TTC549 (cell line): ENCODE results near the gene PARP16.

Experiments
- FAIRE-seq: peaks from 2 replicates; lab custom pipeline; 2012; peaks lifted over from hg19 to GRCh38; lab: Jason Lieb, UNC

The PARP16 gene, protein sequence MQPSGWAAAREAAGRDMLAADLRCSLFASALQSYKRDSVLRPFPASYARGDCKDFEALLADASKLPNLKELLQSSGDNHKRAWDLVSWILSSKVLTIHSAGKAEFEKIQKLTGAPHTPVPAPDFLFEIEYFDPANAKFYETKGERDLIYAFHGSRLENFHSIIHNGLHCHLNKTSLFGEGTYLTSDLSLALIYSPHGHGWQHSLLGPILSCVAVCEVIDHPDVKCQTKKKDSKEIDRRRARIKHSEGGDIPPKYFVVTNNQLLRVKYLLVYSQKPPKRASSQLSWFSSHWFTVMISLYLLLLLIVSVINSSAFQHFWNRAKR

GRCh38 chr15:65286704-65287519 is at the start of gene PARP16:
Gene PARP16 (minus strand): TSS chr15:65286883. CDS start chr15:65286426, 457 bp downstream.
- FAIRE-seq: no peak

- FAIRE-seq: no peak
Observed at GRCh38 chr15:65335278-65336055, 48.8 kb upstream of the PARP16 start.

DNA sequence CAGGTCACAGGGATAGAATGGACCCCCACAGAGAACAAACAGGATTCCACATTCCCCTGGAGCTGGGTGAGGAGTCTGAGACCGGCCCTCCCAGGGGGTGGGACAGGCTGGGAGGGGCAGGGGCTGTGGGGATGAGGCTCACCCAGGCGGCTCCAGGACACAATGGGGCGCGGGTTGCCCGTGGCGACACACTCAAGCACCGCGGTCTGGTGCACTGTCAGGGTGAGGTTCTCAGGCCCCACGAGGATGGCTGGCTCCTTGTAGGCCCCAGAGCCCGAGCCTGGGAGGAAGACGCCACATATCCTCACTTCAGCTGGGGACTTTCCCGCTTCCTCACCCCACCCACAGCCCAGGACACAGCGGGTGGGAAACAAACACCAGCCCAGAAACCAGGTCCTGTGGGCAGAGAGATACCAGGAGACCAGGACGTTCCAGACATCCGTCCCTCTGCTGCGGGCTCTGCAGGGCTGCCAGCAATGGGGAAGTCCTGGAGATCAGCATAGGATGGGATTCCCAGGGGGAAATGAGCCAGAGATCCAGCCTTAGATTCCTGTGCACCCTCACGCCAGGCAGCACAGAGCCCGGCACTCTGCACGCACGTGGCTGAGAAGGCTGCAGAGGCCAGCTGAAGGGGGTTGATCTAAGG is 48.0 kb upstream of the PARP16 start:
- no peak for FAIRE-seq

- no peak for FAIRE-seq
Observed at GRCh38 chr15:65333856-65334255, 47.2 kb upstream of the PARP16 start.

GRCh38 chr15:65333148-65333820 is 46.6 kb upstream of the PARP16 start:
- FAIRE-seq: no peak

GRCh38 chr15:65332391-65333147 is 45.9 kb upstream of the PARP16 start:
- FAIRE-seq: no peak

- FAIRE-seq: no peak
Observed at GRCh38 chr15:65331811-65332210, 45.1 kb upstream of the PARP16 start.

- FAIRE-seq: no peak
Observed at GRCh38 chr15:65330934-65331645, 44.4 kb upstream of the PARP16 start.

GRCh38 chr15:65329984-65330735 is 43.5 kb upstream of the PARP16 start:
- no peak for FAIRE-seq

GRCh38 chr15:65329288-65329983 is 42.8 kb upstream of the PARP16 start:
- no peak for FAIRE-seq

GRCh38 chr15:65328506-65329287 is 42.0 kb upstream of the PARP16 start:
- no peak for FAIRE-seq

DNA sequence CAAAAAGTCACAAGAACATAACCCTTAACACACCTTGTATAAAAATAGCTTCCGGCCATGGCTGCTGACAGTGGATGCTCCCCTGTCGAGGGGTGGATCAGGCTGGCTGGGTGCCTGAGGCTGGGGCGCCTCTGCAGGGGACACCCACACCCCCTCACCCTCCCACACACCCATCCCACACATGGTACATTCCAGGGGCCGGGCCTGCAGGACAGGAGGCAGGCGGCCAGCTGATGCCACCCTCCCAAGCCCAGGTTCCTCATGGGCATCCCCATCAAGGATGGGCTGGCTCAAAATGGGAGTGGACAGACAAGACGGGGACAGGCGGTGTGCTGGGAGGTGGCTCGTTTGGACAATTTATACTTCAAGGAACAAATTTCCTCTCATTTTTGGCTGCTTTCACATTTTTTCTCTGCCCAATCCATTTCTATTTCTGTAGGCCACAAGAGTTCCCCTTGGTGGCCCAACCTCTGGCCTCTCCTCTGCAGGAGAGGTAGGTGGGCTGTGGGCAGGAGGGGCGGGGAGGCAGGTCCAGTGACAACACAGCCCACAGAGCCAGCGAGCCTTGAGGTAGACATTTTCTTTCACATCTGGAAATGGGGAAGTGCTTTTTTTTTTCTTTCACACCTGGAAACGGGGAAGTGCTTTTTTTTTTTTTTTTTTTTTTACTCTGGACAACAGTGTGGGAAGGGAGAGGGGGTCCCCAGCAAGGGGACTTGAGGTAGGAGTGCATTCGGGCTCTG is 41.1 kb upstream of the PARP16 start:
- no peak for FAIRE-seq

GRCh38 chr15:65326818-65327217 is 40.1 kb upstream of the PARP16 start:
- no peak for FAIRE-seq

- no peak for FAIRE-seq
Observed at GRCh38 chr15:65326117-65326526, 39.4 kb upstream of the PARP16 start.

GRCh38 chr15:65323071-65323511 is 36.4 kb upstream of the PARP16 start:
- FAIRE-seq: no peak

DNA sequence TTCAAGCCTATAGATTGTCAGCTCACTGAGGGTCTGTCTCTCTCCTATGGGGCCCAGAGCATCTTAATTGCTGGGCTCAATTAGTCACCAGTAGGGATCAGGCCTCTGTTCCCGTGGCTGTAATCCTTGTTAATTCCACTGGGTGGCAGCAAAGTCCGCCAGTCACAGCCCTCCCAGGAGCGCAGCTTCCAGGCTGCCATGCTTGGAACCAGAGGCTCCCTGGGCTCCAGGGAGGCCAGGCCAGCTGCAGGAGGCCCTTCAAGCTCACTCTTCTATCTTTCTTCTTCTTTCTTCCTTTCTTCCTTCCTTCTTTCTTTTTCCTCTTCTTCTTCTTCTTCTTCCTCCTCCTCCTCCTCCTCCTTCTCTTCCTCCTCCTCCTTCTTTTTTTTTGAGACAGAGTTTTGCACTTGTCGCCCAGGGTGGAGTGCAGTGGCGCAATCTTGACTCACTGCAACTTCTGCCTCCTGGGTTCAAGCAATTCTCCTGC is 32.2 kb upstream of the PARP16 start:
- FAIRE-seq: no peak

- no peak for FAIRE-seq
Observed at GRCh38 chr15:65312400-65312916, 25.8 kb upstream of the PARP16 start.
